SJSA1 (cell line): ENCODE data around the gene KCNJ5. TPM values are rescaled to one million over a fixed set of nuclear protein-coding genes. Genes with fewer than 3 reads are reported as not detected.
A peak's percentile ranks its signal among the peaks of the same experiment; 100 is the strongest.

Experiments used
- DNase-seq, 2 experiments: peaks; one replicate each; pipeline ENCODE4 v3.0.0-alpha.2; 2015 to 2020; ENCODE audit warnings: low spot score in 2 of 2, low read depth in 1 of 2
- H3K27ac ChIP-seq: fragments of 250-450 bp; sonication (Bioruptor Pico); 2 replicates; pipeline ENCODE4 v1.5.1; 2020; ENCODE audit warnings: mild to moderate bottlenecking, moderate library complexity
- H3K27me3 ChIP-seq: fragments of 250-450 bp; sonication (Bioruptor Pico); replicated peaks from 2 replicates; pipeline ENCODE4 v1.5.1; 2020; ENCODE audit warnings: mild to moderate bottlenecking, moderate library complexity
- H3K36me3 ChIP-seq: fragments of 250-450 bp; sonication (Bioruptor Pico); 2 replicates; pipeline ENCODE4 v1.5.1; 2020; ENCODE audit warnings: mild to moderate bottlenecking
- H3K4me1 ChIP-seq: fragments of 250-450 bp; sonication (Bioruptor Pico); replicated peaks from 2 replicates; pipeline ENCODE4 v1.6.1; 2021; ENCODE audit warnings: mild to moderate bottlenecking
- H3K4me3 ChIP-seq: fragments of 250-450 bp; sonication (Bioruptor Pico); 2 replicates; pipeline ENCODE4 v1.5.1; 2020; ENCODE audit warnings: mild to moderate bottlenecking
- H3K9me3 ChIP-seq: fragments of 250-450 bp; sonication (Bioruptor Pico); replicated peaks from 2 replicates; pipeline ENCODE4 v1.5.1; 2020; ENCODE audit warnings: mild to moderate bottlenecking
- total RNA-seq: library from RNA; depleted of rRNA; stranded (reverse); fragments of >200 nt; shearing (Covaris generic); gene quantifications from 2 replicates; pipeline ENCODE4 v1.2.3, GENCODE V29; 2014

Gene KCNJ5
- total RNA-seq, 1 experiment from 2014 or later, result not detected

DNA sequence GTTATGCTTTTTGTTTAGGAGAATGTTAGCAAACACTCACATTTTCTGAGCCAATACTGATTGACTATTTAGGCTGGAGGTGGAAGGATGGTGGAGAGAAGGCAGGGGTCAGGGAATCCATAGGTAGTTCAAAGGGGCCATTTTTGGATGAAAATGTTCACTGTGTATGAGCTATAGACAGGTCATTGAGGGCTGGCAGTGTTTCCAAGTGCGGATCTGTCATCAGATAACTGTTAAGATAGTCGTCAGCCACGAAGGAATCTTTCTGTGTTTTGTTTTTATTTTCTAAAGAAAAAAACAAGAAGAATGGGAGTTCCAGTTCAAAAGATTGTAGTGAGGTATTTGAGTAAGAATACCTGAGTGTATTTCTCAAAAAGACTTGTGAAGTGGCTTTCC lies 3.1 kb downstream of the KCNJ5 start:
- peaks cover 16% of the 10 kb centered on the region for H3K27me3 ChIP-seq

DNA sequence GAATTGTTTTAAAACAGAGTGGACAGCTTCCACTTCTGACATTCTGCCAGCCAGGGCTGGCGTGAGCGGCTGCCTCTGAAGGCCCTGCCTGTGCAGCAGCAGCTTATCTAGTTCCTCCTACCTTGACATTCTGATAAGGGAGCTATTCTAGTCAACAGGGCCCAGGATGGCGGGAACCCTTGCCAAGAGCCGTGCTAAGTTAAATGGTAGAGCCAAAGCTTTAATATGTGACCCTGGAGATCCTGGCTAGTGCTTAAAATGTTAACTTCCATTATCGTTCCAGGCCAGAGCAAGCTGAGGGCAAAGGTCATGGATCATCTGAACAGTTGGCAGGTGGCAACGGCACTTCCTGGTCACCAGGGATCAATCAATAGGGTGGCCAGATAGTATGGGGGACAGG lies 3.5 kb downstream of the KCNJ5 start:
- peaks cover 3% of the 10 kb centered on the region; the same call in 1 of the 2 replicates for H3K4me1 ChIP-seq
- DNase-seq, result no peak
- no peaks in the 10 kb centered on the region for H3K9me3 ChIP-seq
- H3K27ac ChIP-seq, result no peak overlapping the region
- peaks cover 12% of the 10 kb centered on the region for H3K27me3 ChIP-seq
- no peak overlapping the region for H3K4me3 ChIP-seq
- H3K36me3 ChIP-seq, result no peaks in the 10 kb centered on the region

More for the DNA sequence above, 3.1 kb downstream of the KCNJ5 start:
- Histone ChIP-seq H3K4me1 (peaks cover 3% of the 10 kb centered on the region; the same call in 1 of the 2 replicates), H3K36me3 (no peaks in the 10 kb centered on the region), H3K27ac (no peak overlapping the region), H3K9me3 (no peaks in the 10 kb centered on the region), H3K4me3 (no peak overlapping the region)
- no peak for DNase-seq

DNA sequence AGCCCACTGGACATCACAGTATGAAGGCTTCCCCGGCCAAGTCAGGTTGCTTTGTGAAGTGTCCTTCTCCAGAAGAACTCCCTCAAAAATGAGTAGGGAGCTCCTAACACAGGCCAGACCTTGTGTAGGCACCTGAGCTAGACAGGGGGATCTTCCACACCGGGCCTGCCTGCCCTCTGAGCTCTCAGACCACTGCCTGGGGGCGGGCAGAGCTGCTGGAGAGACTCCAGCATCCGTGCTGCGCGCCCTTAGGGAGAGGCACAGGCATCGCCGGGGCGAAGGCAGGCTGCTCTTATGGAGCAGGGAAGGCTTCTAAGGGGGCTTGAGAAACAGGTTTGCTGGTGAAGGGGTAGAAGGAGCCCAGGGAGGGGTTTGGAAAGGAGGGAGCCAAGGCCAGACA lies 4.4 kb downstream of the KCNJ5 start:
- Histone ChIP-seq H3K36me3 (no peaks in the 10 kb centered on the region), H3K27ac (no peak overlapping the region), H3K4me1 (peaks cover 3% of the 10 kb centered on the region; the same call in 1 of the 2 replicates), H3K4me3 (no peak overlapping the region), H3K9me3 (no peaks in the 10 kb centered on the region), H3K27me3 (peaks cover 4% of the 10 kb centered on the region; the same call in 1 of the 2 replicates)
- no peak for DNase-seq

DNA sequence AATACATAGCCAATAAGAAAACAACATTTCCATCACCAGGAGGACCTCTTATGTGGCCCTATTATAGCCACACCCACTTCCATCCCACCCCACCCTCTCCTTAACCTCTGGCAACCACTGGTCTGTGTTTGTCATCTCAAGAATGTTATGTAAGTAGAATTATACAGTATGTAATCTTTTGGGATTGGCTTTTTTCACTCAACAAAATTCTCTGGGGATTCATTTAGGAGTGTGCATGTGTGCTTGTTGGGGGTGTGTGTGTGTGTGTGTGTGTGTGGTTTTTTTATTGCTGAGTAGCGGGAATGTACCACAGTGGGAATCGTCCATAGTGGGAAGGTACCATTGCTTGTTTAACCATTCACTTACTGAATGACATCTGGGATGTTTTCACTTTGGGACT lies 5.2 kb downstream of the KCNJ5 start:
- Histone ChIP-seq H3K4me3 (no peak overlapping the region), H3K9me3 (no peaks in the 10 kb centered on the region), H3K27me3 (no peaks in the 10 kb centered on the region), H3K27ac (no peak overlapping the region), H3K36me3 (no peaks in the 10 kb centered on the region), H3K4me1 (no peaks in the 10 kb centered on the region)
- DNase-seq, result no peak

DNA sequence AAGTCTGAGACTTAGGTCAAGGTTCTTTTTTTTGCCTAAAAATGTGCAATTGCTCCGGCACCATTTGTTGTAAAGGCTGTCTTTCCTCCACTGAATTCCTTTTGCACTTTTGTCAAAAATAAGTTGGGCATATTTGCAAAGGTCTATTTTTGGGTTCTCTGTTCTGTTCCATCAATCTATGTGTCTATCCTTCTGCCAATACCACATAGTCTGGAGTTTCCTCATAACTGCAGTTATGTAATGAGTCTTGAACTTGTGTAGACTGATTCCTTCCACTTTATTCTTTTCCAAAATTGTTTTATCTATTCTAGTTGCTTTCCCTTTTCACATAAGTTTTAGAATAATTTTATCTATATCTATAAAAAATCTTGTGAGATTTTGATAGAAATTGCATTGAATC lies 6.7 kb downstream of the KCNJ5 start:
- Histone ChIP-seq H3K27me3 (no peaks in the 10 kb centered on the region), H3K9me3 (no peaks in the 10 kb centered on the region), H3K27ac (no peak overlapping the region), H3K4me3 (no peak overlapping the region), H3K4me1 (no peaks in the 10 kb centered on the region), H3K36me3 (no peaks in the 10 kb centered on the region)
- DNase-seq, result no peak

DNA sequence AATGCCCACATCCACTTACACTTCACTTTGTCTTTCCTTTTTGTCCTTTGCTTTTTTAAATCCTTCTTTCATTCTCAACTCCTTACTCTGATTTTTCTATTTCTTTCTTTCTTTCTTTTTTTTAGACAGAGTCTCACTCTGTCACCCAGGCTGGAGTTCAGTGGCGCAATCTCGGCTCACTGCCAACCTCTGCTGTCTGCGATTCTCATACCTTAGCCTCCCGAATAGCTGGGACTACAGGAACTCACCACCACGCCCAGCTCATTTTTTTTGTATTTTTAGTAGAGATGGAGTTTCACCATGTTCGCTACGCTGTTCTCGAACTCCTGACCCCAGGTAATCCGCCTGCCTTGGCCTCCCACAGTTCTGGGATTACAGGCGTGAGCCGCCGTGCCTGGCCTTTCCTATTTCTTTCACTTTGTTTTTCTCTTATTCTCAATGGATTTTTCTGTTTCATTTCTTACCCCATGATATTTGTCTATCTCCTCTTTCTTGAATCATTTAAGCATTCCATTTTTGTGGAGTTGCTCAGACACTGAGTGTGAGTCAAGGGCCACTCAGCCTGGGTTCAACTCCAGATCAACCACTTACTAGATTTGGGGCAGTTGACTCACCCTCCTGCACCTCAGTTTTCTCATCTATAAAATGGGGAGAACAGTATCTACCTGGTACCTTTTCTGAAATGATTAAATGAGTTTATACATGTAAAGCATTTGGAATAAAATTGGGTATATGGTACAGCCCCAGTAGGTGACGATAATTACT lies 7.6 kb downstream of the KCNJ5 start:
- Histone ChIP-seq H3K27ac (no peak overlapping the region), H3K36me3 (no peaks in the 10 kb centered on the region), H3K9me3 (no peaks in the 10 kb centered on the region), H3K27me3 (no peaks in the 10 kb centered on the region), H3K4me1 (no peaks in the 10 kb centered on the region), H3K4me3 (no peak overlapping the region)
- DNase-seq, result no peak

DNA sequence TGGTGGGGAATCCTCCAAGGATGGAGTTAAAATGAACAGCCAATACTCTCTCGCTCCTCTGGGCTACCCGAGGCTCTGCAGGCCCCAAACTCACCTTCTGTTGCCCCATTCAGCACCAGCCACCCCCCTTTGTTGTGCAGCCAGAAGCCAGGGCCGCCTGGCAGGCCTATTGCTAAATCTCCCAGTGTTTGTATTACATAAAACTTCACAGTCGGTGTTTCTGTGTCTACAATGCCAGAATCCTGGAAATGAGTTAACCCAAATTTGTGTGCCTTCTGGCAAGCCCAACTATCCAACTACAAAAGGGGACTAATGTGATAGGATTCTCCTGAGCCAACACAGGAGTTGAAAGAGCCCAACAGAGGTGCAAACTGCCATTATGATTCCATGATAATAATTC lies 9.3 kb downstream of the KCNJ5 start:
- Histone ChIP-seq H3K4me1 (no peaks in the 10 kb centered on the region), H3K36me3 (no peaks in the 10 kb centered on the region), H3K27me3 (no peaks in the 10 kb centered on the region), H3K27ac (no peak overlapping the region), H3K4me3 (no peak overlapping the region), H3K9me3 (no peaks in the 10 kb centered on the region)
- no peak for DNase-seq

DNA sequence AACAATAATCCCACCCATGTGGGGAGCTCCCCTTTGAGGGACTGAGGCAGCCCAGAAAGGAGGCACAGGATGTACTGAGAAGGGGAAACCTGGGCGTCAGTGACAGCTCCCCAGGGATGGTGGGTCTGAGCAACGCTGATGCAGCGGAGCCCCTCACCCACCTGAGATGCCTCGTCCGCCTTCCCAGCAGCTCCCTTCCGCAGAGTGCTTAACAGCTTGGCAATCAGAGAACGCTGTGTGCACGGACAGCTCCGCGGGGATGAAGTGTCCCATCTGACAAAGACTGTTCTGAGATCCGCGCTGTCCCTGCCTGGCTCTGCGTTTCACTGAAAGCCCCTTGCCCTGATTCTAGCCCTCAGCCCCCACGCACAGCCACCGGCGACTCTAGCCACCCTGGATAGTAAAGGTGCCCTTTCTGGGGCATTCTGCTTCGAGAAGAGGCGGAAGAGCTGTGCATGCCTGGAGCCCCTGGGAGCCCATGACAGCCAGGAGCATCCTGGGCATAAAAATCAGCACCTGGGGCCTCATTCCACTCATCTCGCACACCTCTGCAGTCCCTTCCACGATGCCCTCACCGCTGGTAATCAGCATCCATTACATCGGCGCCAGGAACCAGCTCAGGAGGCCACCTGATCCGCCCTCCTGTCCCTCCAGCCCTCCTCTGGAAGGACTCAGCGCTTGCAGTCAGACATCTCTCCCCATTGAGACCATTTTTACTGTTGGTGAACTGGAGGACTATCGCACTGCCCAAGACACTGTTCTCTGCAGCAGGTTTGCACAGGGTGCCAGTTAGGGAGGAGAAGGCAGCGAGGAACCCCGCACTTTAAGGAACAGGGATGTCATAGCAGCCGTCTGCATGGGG lies 10.7 kb downstream of the KCNJ5 start:
- H3K27ac ChIP-seq, result no peak overlapping the region
- H3K9me3 ChIP-seq, result no peaks in the 10 kb centered on the region
- H3K36me3 ChIP-seq, result no peaks in the 10 kb centered on the region
- H3K27me3 ChIP-seq, result no peaks in the 10 kb centered on the region
- H3K4me3 ChIP-seq, result no peak overlapping the region
- no peaks in the 10 kb centered on the region for H3K4me1 ChIP-seq
- no peak for DNase-seq

DNA sequence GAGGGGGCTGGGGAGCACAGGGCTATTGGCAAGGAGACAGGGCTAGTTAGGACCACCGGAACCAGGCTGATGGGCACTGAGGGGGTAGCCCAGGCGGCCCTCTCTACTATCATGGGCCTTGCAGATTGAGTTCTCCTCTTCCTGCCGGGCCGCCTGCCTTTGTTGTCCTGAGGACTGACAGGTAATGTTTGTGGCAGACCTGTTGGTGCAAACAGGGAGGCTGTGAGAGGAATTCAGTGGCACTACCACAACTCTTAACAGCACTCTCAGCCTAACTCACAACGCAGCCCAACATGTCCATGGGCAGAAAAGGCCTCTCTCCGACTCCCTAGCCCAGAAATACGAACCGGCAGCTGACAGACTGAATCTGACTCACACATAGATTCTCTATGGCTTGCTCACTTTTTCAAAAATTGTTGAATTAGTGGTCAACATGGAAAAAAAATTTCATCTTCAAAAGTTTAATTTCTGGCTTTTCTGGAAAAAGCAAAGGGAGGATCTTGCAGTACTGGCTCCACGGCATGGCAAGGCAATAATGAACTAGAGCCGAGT lies 11.4 kb downstream of the KCNJ5 start:
- DNase-seq, result no peak
- no peak overlapping the region for H3K4me3 ChIP-seq
- H3K36me3 ChIP-seq, result no peaks in the 10 kb centered on the region
- H3K27me3 ChIP-seq, result no peaks in the 10 kb centered on the region
- no peaks in the 10 kb centered on the region for H3K9me3 ChIP-seq
- H3K4me1 ChIP-seq, result no peaks in the 10 kb centered on the region
- H3K27ac ChIP-seq, result no peak overlapping the region

DNA sequence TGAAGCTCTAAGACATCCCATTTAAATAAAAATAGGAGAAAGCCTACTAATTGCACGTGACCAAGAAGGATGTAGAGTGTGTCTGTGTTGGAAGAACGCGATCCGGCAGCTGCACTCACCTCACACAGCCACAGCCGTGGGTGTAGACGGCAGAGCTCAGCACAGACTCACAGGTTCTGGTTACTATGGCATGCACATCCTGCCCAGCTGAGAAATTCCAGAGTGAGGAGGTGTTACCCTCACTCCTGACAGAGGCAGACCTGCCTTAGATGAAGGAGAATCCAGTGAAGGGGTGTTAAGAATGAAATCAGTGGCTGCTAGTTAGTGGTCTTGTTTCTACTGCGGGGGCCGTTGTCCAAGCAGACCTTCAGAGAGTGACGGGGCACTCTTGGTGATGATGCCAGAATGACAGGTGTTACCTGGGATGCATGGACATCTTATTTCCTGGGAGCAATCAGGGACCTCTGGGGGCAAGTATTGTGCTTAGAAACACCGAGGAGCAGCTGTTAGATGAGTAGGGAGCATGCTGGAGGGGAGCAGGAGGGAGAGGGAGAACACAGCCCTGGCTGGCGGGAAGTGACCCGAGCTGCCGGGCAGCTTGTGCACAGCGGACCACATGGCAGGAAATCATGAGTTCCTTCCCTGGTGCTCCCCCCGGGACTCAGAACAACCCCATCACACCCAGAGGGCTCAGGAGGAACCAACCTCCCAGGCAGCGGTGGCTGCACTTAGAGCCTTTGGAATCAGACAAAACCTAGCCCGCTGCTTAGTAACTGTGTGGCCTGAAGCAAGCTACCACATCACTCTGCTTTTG lies 12.3 kb downstream of the KCNJ5 start:
- Histone ChIP-seq H3K27me3 (no peaks in the 10 kb centered on the region), H3K27ac (no peak overlapping the region), H3K4me1 (peaks cover 5% of the 10 kb centered on the region), H3K4me3 (no peak overlapping the region), H3K9me3 (no peaks in the 10 kb centered on the region), H3K36me3 (no peaks in the 10 kb centered on the region)
- no peak for DNase-seq

DNA sequence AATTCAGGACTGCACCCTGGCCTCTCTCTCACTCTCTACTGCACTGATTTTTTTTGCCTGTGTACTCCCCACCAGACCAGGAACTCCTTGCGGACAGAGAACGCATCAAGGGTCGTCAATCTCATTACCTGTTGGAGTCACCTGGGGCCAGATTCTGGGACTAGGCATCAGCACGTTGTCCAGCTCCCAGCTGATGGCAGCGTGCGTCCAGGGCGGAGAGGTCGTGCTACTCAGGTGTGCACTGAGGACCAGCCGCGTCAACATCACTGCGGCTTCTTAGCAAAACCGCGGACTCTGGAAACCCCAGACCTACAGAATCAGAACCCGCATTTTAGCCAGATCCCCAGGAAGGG lies 13.1 kb downstream of the KCNJ5 start:
- no peak overlapping the region for H3K27ac ChIP-seq
- peaks cover 8% of the 10 kb centered on the region for H3K4me1 ChIP-seq
- H3K9me3 ChIP-seq, result no peaks in the 10 kb centered on the region
- no peak overlapping the region for H3K4me3 ChIP-seq
- H3K27me3 ChIP-seq, result no peaks in the 10 kb centered on the region
- H3K36me3 ChIP-seq, result no peaks in the 10 kb centered on the region
- DNase-seq, result no peak

DNA sequence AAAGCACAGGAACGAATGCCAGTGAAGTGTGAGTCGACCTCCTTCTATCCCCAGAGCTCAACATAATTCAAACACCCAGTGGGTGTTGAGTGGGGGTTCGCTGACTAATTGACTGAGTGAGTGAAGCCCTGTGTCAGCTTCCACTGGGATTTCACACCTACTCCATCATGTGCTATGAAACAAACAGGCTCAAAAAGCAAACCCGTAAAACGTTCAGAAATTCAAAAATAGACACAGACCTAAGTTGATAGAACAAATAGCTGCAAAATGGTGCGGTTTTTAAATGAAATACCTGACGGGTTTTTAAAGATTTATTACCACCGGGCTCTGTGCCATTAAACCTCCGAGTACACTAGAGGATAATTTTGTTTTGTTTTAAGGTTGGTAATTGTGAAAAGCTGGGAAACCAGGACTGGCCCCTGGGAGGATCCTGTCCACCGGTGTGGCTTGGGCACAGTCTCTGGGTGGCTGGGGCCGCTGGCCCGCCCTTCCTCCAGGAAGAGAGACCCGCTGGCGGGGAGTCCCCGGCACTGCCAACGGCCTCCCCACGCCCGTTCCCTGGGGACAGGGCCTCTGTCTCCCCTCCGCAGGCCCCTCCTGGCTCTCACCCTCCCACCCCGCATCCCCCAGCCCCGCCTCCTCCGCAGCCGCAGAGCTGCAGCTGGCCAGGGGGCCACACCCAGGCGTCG lies 13.6 kb downstream of the KCNJ5 start:
- Histone ChIP-seq H3K9me3 (no peaks in the 10 kb centered on the region), H3K27ac (no peak overlapping the region), H3K4me1 (peaks cover 8% of the 10 kb centered on the region), H3K36me3 (no peaks in the 10 kb centered on the region), H3K27me3 (no peaks in the 10 kb centered on the region), H3K4me3 (peak overlapping the region; percentile 37)
- DNase-seq, result peak; percentile 3 to 48
